ENCODE data around the gene PRTFDC1.

DNA sequence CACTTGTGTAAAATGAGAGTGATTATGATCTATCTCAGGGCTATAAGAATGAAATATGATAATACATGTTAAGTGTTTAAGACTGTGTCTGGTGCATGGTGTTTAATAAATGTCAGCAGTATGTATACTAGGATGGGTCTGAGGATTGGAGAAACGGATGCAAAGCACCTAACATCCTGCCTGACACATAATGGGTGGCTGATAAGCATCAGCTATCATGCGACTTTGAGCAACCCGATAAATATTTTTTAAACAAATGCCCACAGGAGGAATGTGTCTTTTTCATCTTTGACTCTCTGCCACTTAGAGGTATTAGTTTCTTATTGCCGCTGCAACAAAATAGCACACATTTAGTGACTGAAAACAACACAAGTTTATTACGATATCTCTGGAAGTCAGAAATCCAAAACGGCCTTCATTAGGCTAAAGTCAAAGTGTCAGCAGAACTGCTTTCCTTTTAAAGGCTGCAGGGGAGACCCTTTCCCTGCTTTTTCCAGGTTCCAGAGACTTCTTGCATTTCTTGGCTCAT, 135.5 kb downstream of the PRTFDC1 start:
- TF ChIP-seq POLR2A (IDR thresholded peaks at IDR 0.05) = no peak
- TF ChIP-seq, protein P1, sequence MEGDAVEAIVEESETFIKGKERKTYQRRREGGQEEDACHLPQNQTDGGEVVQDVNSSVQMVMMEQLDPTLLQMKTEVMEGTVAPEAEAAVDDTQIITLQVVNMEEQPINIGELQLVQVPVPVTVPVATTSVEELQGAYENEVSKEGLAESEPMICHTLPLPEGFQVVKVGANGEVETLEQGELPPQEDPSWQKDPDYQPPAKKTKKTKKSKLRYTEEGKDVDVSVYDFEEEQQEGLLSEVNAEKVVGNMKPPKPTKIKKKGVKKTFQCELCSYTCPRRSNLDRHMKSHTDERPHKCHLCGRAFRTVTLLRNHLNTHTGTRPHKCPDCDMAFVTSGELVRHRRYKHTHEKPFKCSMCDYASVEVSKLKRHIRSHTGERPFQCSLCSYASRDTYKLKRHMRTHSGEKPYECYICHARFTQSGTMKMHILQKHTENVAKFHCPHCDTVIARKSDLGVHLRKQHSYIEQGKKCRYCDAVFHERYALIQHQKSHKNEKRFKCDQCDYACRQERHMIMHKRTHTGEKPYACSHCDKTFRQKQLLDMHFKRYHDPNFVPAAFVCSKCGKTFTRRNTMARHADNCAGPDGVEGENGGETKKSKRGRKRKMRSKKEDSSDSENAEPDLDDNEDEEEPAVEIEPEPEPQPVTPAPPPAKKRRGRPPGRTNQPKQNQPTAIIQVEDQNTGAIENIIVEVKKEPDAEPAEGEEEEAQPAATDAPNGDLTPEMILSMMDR (IDR thresholded peaks at IDR 0.05) = no peak

All from heart left ventricle (tissue), 13 donors.